GM12891 (cell line): ENCODE data around the gene NSL1.

Experiments
- DNase-seq: peaks from one replicate; pipeline ENCODE4 v3.0.0; 2011; ENCODE audit warnings: low spot score; ENCODE audit not compliant: insufficient read length
- FAIRE-seq: peaks from 2 replicates; lab custom pipeline; 2011; peaks lifted over from hg19 to GRCh38; lab: Jason Lieb, UNC
- PAX5 ChIP-seq: IDR thresholded peaks from 2 replicates; pipeline ENCODE4 v1.6.1; 2011; ENCODE audit warnings: low read length, moderate library complexity, mild to moderate bottlenecking; ENCODE audit not compliant: insufficient read depth, severe bottlenecking
- POLR2A ChIP-seq: IDR thresholded peaks from 2 replicates; pipeline ENCODE4 v1.6.1; 2011; ENCODE audit warnings: low read depth, low read length, control low read depth
- POLR2AphosphoS5 ChIP-seq: IDR thresholded peaks from 2 replicates; pipeline ENCODE4 v1.6.1; 2011; ENCODE audit warnings: low read depth, low read length, control low read depth
- POU2F2 ChIP-seq: IDR thresholded peaks from 2 replicates; pipeline ENCODE4 v1.6.1; 2011; ENCODE audit warnings: low read depth, mild to moderate bottlenecking, control low read depth, low read length, moderate library complexity
- SPI1 ChIP-seq: IDR thresholded peaks from 2 replicates; pipeline ENCODE4 v1.6.1; 2011; ENCODE audit warnings: low read depth, low read length, control low read depth
- TAF1 ChIP-seq: IDR thresholded peaks from 2 replicates; pipeline ENCODE4 v1.6.1; 2011; ENCODE audit warnings: low read depth, low read length, control low read depth

The NSL1 gene

DNA sequence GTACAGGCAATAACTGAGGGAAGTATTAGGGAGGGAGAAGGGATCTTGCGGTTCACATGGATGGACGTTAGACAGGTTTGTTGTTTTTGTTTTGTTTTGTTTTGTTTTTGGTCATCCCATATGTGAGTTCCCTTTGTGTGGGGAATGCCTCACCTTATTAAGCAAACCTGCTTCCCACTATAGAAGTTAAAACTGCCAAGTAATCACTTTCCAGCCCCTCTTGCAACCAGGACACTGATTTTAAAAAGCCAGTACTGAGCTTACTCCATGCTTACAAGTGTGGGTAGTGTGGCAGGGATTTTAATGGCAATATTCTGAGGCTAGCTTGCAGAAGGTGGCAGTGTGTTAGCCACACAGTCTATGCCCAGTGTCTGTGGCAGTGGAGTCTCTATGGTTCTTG lies 29.4 kb upstream of the NSL1 start:
- TF ChIP-seq POU2F2 = no peak
- TF ChIP-seq SPI1 = no peak
- TF ChIP-seq TAF1 = no peak
- no peak for TF ChIP-seq POLR2AphosphoS5
- TF ChIP-seq POLR2A = no peak
- TF ChIP-seq PAX5 = no peak
- DNase-seq (no peak), FAIRE-seq (peak; percentile 43)

DNA sequence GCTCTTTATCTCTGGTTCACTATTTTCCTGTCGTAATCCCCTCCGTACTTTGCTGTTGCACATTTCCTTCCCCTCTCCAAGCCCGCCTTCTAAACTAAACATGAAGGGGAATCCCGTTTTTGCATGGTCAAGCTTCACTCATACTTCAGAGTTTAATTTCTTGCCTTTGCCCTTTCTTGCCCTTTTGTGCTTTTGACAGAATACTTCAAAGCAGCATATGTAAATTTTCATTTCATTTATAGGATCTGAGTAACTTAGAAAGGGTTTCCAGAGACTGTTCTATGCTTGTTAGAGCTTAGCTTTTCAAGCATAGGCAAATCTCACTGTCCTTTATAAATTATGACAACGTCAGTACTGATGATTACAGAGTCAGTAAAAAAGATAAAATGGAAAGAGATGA lies 28.1 kb upstream of the NSL1 start:
- 0 out of 2 replicates have a peak, but pooled peaks have one; percentile 17 for TF ChIP-seq POU2F2
- TF ChIP-seq TAF1 = no peak
- FAIRE-seq (peak; percentile 77), DNase-seq (no peak)

DNA sequence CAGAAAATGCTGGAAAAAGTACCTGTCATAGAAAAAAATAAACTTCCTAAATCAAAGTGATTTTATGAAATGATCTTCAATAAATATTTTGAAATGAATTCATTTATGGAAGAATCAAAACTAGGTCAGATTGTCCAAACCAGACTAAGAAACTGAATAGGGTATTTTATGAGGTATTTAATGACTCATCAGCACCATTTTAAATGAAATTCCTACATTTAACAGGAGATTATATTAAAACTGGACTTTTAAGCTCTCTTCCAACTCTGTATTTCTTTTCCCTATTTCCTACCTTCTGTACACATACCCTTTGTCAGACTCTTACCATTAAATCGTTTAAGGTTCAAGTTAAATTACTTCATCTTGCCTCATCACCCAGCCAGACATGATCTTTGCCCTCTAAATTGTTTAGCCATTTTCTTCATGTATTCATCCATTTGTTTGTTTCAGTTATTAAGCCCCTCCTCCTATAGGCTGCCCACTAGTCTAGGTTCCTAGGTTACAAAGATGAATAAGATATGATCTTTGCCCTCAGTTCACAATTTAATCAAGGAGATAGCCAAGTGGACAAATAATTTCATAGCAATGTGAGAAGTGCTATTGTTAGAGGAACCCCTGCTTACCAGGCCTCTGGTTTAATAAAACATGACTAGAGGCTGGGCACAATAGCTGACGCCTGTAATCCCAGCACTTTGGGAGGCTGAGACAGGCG lies 25.1 kb upstream of the NSL1 start:
- no peak for FAIRE-seq
- TF ChIP-seq TAF1 (no peak), POLR2A (no peak), POU2F2 (no peak), POLR2AphosphoS5 (no peak), PAX5 (no peak), SPI1 (no peak)

DNA sequence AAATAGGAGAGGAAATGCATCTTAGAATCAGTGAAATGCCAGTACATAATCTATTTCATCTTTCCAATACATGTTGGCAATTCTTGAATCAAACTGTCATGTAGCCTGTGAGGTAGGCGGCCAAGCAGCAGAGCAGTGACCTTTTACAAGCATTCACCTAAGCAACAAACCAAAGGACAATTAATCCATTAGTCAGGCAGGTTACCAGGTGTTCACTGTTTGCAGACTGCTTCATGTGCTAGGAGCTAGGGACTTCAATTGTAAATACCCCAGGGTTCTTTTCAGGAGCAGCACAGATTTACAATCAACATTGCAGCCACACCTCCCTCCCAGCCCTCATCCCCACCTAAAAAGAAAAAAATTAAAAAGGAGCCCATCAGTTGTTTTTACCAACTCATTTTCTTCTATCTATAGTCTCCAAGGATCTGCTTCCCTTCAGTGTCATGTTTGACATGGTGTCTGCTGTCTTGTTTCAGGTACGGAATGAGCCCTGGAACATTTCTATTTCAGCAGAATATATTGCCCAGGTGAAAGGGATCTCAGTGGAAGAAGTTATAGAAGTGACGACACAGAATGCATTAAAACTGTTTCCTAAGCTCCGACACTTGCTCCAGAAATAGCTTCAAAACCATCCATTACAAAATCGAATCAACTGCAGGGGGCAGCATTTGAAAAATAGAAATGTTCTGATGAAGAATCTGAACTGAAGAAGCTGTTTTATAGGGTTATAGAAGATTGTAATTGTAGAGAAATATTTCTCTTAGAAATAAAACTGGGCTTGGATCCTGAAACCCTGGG lies 23.2 kb upstream of the NSL1 start:
- DNase-seq = no peak
- TF ChIP-seq POU2F2 (no peak), POLR2A (no peak), TAF1 (no peak), SPI1 (no peak), PAX5 (no peak), POLR2AphosphoS5 (no peak)
- peak; percentile 58 for FAIRE-seq

More for the DNA sequence above, 25.1 kb upstream of the NSL1 start:
- DNase-seq = no peak

DNA sequence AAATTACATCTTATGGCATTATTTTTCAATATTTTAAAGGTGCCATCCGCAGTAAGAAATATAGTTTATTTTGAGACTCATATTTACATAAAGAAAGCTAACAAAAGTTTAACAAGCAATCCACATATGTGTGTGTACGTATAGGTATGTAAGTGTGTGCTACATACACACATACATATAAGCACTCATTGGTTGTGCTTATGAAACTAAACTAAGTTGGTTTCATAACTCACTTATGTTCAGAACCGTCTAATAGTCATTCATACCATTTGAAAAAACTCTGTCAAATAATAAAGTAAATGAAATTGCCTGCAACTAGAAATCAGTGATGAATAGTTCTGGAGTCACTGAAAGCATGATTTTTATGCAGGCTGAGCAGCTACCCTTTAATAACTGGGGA lies 14.2 kb upstream of the NSL1 start:
- TF ChIP-seq TAF1 (no peak), POLR2A (no peak), POU2F2 (no peak), PAX5 (no peak), SPI1 (no peak), POLR2AphosphoS5 (no peak)
- DNase-seq (no peak), FAIRE-seq (no peak)

DNA sequence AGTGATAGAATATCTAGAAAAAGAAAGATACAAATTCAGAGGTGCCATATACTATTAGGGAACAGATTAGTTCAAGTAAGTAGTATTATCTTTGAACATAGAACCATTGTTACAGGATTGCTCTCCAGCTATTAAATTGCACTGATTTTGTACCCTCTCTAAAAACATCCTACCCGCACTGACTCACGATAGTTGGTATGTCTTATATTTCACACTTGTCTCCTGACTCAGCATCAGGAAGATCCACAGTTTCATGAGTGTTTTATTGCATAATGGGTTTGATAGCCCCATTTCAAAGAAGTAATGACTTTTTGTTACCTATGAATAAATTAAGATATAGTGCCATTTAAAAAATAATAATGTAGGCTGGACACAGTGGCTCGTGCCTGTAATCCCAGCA lies 6.1 kb upstream of the NSL1 start:
- DNase-seq (no peak), FAIRE-seq (no peak)
- TF ChIP-seq POLR2A (no peak), POLR2AphosphoS5 (no peak), POU2F2 (no peak), SPI1 (no peak), PAX5 (no peak)

DNA sequence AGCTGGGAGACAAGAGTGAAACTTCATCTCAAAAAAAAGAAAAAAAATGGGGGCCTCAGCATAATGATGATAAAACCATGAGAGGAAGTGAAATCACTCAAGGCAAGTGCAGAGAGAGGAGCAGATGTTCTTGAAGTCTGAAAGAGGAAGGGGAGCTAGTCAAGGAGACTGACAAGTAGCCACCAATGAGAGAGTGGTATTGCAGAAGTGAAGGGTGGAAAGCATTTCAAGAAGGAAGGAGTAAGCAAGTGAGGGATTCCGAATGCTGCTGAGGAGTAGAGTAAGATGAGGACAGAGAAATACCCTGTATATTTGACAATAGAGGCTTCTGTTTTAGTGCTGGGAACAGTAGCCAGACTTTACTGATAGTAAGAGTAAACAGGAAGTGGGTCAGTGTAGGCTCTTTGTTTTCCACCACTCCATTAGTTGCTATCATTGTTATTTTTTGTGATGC lies 3.0 kb upstream of the NSL1 start:
- FAIRE-seq = peak; percentile 61
- peak; percentile 34 for DNase-seq

DNA sequence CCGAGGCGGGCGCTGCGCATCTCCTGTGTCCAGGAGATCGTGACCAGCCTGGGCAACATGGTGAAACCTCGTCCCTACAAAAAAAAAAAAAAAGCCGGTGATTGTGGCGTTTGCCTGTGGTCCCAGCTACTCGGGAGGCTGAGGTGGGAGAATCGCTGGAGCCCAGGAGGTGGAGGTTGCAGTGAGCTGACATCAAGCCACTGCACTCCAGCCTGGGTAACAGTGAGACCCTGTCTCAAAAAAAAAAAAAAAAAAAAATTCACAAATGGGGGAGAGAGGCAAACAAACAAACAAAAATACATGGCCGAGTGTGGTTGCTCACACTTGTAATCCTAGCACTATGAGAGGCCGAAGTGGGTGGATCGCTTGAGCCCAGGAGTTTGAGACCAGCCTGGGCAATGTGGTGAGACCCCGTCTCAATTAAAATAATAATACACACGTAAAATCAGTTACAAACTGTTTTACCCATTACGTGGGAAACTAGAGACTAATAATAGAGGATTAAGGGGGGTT lies 875 bp upstream of the NSL1 start:
- DNase-seq = no peak
- TF ChIP-seq POLR2AphosphoS5 = no peak
- no peak for TF ChIP-seq TAF1
- TF ChIP-seq SPI1 = no peak
- TF ChIP-seq POU2F2 = no peak
- TF ChIP-seq POLR2A = no peak
- no peak for TF ChIP-seq PAX5
- FAIRE-seq = no peak

More for the DNA sequence above, 3.0 kb upstream of the NSL1 start:
- TF ChIP-seq POLR2A (peak; percentile 81), SPI1 (peak; percentile 97), TAF1 (peak; percentile 59; the same call in 1 of the 2 replicates), POLR2AphosphoS5 (peak; percentile 71), POU2F2 (0 out of 2 replicates have a peak, but pooled peaks have one; percentile 11), PAX5 (no peak)

DNA sequence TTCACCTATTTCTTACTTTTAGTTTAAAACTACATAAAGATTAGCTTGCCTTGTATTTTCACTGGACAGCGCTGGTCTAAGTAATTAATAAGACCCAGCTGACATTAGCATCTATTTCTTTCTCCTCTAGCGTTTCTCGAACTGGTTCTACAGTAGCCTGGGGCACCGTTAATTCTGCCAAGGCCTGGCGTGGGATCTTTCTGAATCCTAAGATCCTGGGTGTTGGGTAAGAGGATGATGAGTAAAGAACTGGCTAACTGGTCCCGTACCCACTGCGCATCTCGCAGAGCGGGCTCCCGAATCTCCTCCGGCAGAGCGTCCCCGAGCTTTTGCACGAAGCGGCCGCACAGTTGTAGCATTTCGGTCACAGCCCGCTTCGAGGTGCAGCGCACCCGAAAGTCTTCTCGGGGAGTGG lies 309 bp downstream of the NSL1 start:
- TF ChIP-seq PAX5 (no peak), TAF1 (no peak), POLR2A (no peak), POLR2AphosphoS5 (no peak), POU2F2 (no peak), SPI1 (no peak)
- peak; percentile 30 for DNase-seq
- FAIRE-seq = no peak
